A673 (cell line): ENCODE results near the gene ATRN. TPM values are rescaled to one million over a fixed set of nuclear protein-coding genes. Genes with fewer than 3 reads are reported as not detected.

ENCODE experiments used
- BruUV-seq: library from RNA; stranded (reverse); fragments of 400-500 nt; replicated peaks from 2 replicates; lab custom pipeline; 2021; lab: Mats Ljungman, UMichigan
- CTCF ChIA-PET: fragments of 300-600 bp; sonication (Branson Sonifier 250); formaldehyde crosslinking; loops from one replicate; lab custom pipeline; 2022; ENCODE audit warnings: antibody characterized with exemption; lab: Charles Lee
- POLR2A ChIA-PET: fragments of 300-600 bp; sonication (Branson Sonifier 250); formaldehyde crosslinking; loops from one replicate; lab custom pipeline; 2022; ENCODE audit warnings: antibody characterized with exemption; ENCODE audit not compliant: low non-redundant PET; lab: Charles Lee
- DNase-seq: peaks from one replicate; pipeline ENCODE4 v3.0.0-alpha.2; 2015; ENCODE audit warnings: low spot score
- H3K27ac ChIP-seq: fragments of 200-600 bp; sonication (generic); 2 replicates; pipeline ENCODE4 v1.5.1; 2016; ENCODE audit warnings: mixed run types, low read depth, mild to moderate bottlenecking, mixed read lengths, antibody characterized with exemption, low read length; ENCODE audit not compliant: poor library complexity, severe bottlenecking
- H3K27me3 ChIP-seq: fragments of 200-600 bp; sonication (generic); replicated peaks from 2 replicates; pipeline ENCODE4 v1.6.1; 2017; ENCODE audit warnings: mixed run types, low read depth, mild to moderate bottlenecking, mixed read lengths, antibody characterized with exemption, low read length; ENCODE audit not compliant: insufficient read depth, poor library complexity
- H3K36me3 ChIP-seq: fragments of 200-600 bp; sonication (generic); 2 replicates; pipeline ENCODE4 v1.6.1; 2016; ENCODE audit warnings: mixed run types, mild to moderate bottlenecking, mixed read lengths, antibody characterized with exemption, low read length; ENCODE audit not compliant: insufficient read depth, poor library complexity, severe bottlenecking
- H3K4me1 ChIP-seq: fragments of 200-600 bp; sonication (generic); 2 replicates; pipeline ENCODE4 v1.6.1; 2017; ENCODE audit warnings: mixed run types, mild to moderate bottlenecking, mixed read lengths, antibody characterized with exemption, low read length; ENCODE audit not compliant: insufficient read depth, poor library complexity, severe bottlenecking
- H3K4me3 ChIP-seq: fragments of 200-600 bp; sonication (generic); 2 replicates; pipeline ENCODE4 v1.5.1; 2016; ENCODE audit warnings: low read depth, mixed run types, mild to moderate bottlenecking, mixed read lengths, low read length; ENCODE audit not compliant: poor library complexity, severe bottlenecking
- H3K9me3 ChIP-seq: fragments of 200-600 bp; sonication (generic); 2 replicates; pipeline ENCODE4 v1.6.1; 2016; ENCODE audit warnings: mixed run types, low read depth, mild to moderate bottlenecking, mixed read lengths, antibody characterized with exemption, low read length; ENCODE audit not compliant: poor library complexity, severe bottlenecking
- CTCF ChIP-seq: fragments of 300-800, 200-600 bp; sonication (generic); conservative IDR thresholded peaks from 2 replicates; pipeline ENCODE4 v1.5.1; 2017; ENCODE audit warnings: low read depth, mild to moderate bottlenecking, antibody characterized with exemption, low read length, moderate library complexity, mixed read lengths
- EZH2 ChIP-seq: fragments of 200-600 bp; sonication (generic); IDR thresholded peaks from 2 replicates; pipeline ENCODE4 v1.6.1; 2017; ENCODE audit warnings: borderline replicate concordance, low read depth, mild to moderate bottlenecking, mixed read lengths, antibody characterized with exemption, low read length; ENCODE audit not compliant: poor library complexity, severe bottlenecking
- intact Hi-C: fragments of 100-400 bp; cut with micrococcal nuclease; formaldehyde crosslinking; loops from one replicate; pipeline ENCODE4 v1.10.0; 2022; ENCODE audit not compliant: unreplicated experiment
- total RNA-seq: library from RNA; stranded (reverse); gene quantifications from 2 replicates; pipeline ENCODE4 v1.2.3, GENCODE V29; 2021

The ATRN gene
- total RNA-seq, 1 experiment from 2014 or later = 27.1 TPM

- Histone ChIP-seq H3K9me3 (no peaks in the 10 kb centered on the region), H3K27ac (no peak overlapping the region), H3K4me1 (peaks cover 4% of the 10 kb centered on the region), H3K27me3 (peaks cover under 1% of the 10 kb centered on the region), H3K36me3 (no peaks in the 10 kb centered on the region), H3K4me3 (no peak overlapping the region)
- intact Hi-C loops = no loop called here
- no TSS peak for BruUV-seq
- no peak for DNase-seq
- TF ChIP-seq EZH2 (no peak), CTCF (no peak)
- POLR2A ChIA-PET = no interaction called here
- CTCF ChIA-PET = no interaction called here
Measured at GRCh38 chr20:3681352-3681930, 210.6 kb downstream of the ATRN start.

- no peaks in the 10 kb centered on the region for H3K27me3 ChIP-seq
- H3K27ac ChIP-seq = no peak within 1 kb of the TSS
- CTCF ChIA-PET = no interaction called here
- H3K9me3 ChIP-seq = no peaks in the 10 kb centered on the region
- TF ChIP-seq EZH2 (no peak), CTCF (no peak)
- no TSS peak for BruUV-seq
- intact Hi-C loops = no loop called here
- no peak within 1 kb of the TSS for H3K4me3 ChIP-seq
- POLR2A ChIA-PET = no interaction called here
- H3K36me3 ChIP-seq = no peaks in the 10 kb centered on the region
- H3K4me1 ChIP-seq = peaks cover 4% of the 10 kb centered on the region
- DNase-seq = no peak
Measured at GRCh38 chr20:3681931-3682781, 211.3 kb downstream of the ATRN start, which contains the start of gene ADAM33. Gene ADAM33, minus strand, starts transcription at chr20:3682010. Its CDS starts 6 bp downstream, at chr20:3682004.

DNA sequence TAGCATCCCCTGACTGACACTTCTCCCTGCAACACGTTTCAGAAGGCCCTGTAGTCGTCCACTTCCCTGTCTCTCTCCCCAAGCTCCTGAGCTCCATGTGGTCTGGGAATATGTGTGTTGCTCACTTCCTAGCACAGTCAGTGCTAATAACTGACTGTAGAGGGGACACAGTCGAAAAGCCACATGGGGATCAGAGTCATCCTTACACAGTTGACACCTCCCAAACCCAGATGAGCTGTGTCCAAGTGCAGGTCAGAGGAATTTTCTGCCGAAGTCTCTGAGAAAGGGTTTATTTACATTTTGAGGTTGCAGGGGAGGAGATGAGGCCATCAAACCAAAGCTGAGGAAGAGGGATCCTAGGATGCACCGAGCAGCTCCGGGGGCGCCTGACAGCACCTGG, 214.5 kb downstream of the ATRN start:
- no peak for DNase-seq
- CTCF ChIA-PET = no interaction called here

More for the DNA sequence above, 214.5 kb downstream of the ATRN start:
- Histone ChIP-seq H3K27ac (no peak overlapping the region), H3K4me1 (peaks cover 4% of the 10 kb centered on the region), H3K27me3 (no peaks in the 10 kb centered on the region), H3K9me3 (no peaks in the 10 kb centered on the region), H3K4me3 (no peak overlapping the region), H3K36me3 (no peaks in the 10 kb centered on the region)
- POLR2A ChIA-PET = no interaction called here
- intact Hi-C loops = no loop called here
- no TSS peak for BruUV-seq
- TF ChIP-seq CTCF = no peak
- no peak for TF ChIP-seq EZH2
